Measurements from ENCODE around the gene PRDM5. TPM values are rescaled to one million over a fixed set of nuclear protein-coding genes. Genes with fewer than 3 reads are reported as not detected.
A peak's percentile ranks its signal among the peaks of the same experiment; 100 is the strongest.

PRDM5 gene
- total and polyA plus RNA-seq, 2 experiments from 2014 or later, result 8.7 to 12.6 TPM

DNA sequence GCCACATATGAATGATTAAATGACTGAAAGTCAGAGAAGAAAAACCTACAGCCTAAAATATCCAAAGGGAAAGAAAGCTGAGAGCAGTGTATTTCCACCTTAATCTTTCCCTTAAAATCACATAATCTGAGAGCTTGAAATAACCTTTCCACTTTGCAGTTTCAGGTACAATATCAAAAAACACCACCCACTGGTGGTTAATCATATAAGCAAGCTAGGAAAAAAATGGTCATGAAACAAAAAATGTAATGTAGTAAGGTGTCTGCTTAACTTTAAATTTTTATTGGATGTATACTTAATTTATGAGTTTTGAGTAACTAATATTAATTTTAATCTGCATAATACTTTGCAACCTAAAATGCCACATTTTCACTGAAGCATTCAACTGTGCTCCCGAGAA, 3.2 kb downstream of the PRDM5 start:
- DNase-seq, result peak; percentile 27
- Histone ChIP-seq H4K20me1 (ENCODE audit: insufficient read depth) (no peaks in the 10 kb centered on the region), H3F3A (ENCODE audit: insufficient read depth) (peaks cover 14% of the 10 kb centered on the region), H3K9me2 (ENCODE audit: insufficient read depth) (no peaks in the 10 kb centered on the region), H3K4me2 (ENCODE audit: unreplicated experiment) (peak overlapping the region; percentile 39), H3K9me3 (ENCODE audit: low read depth) (no peaks in the 10 kb centered on the region), H3K4me1 (ENCODE audit: insufficient read depth) (peaks cover 24% of the 10 kb centered on the region), H3K9ac (peak overlapping the region; percentile 13; the same call in 1 of the 2 replicates), H3K27ac (no peak overlapping the region), H2AFZ (no peak overlapping the region), H3K36me3 (ENCODE audit: low read depth) (no peaks in the 10 kb centered on the region), H3K4me3 (no peak overlapping the region), H3K79me2 (ENCODE audit: insufficient read depth) (peaks cover 64% of the 10 kb centered on the region), H3K27me3 (replicated peaks; ENCODE audit: insufficient read depth) (no peaks in the 10 kb centered on the region)
- no peak for TF ChIP-seq EZH2 (IDR thresholded peaks at IDR 0.05; ENCODE audit: insufficient read depth, poor library complexity, severe bottlenecking)
- no peak for TF ChIP-seq EZH2phosphoT487 (IDR thresholded peaks at IDR 0.05; ENCODE audit: insufficient read depth, low read depth)
- 100% methylated on average over 1 of the region's 1 CpG for WGBS, 2 experiments (ENCODE audit: low coverage in 1 of 2, low lambda C conversion rate in 2 of 2, missing lambda C conversion rate in 2 of 2)
- in situ Hi-C loops (cut with MboI), result no loop called here

DNA sequence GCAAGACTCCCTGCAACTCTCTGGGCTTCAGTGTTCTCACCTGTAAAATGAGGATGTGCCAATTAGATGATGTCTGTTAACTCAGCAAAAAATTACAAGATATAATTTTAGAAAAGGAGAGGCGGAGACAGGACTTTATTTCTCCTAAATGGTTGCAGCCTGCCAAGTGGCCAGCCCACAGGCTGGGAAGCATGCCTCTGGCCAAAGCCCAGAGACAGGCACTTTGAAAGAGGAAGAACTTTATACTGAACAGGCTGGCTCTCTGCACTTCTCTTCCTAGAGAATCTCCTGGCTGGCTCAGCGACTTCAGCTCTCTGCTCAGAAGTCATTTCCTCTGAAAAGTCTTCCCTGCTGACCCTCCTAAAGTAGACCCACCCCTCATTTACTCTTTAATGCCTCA, 3.7 kb downstream of the PRDM5 start:
- Histone ChIP-seq H3K4me1 (ENCODE audit: insufficient read depth) (peaks cover 24% of the 10 kb centered on the region), H3K4me3 (no peak overlapping the region; the same call in 1 of the 2 replicates), H3K9me3 (ENCODE audit: low read depth) (no peaks in the 10 kb centered on the region), H3K9me2 (ENCODE audit: insufficient read depth) (no peaks in the 10 kb centered on the region), H3K79me2 (ENCODE audit: insufficient read depth) (peaks cover 69% of the 10 kb centered on the region), H4K20me1 (ENCODE audit: insufficient read depth) (no peaks in the 10 kb centered on the region), H3K27ac (no peak overlapping the region), H2AFZ (0 out of 2 replicates have a peak overlapping the region, but pooled peaks have one; percentile 25), H3K27me3 (replicated peaks; ENCODE audit: insufficient read depth) (no peaks in the 10 kb centered on the region), H3K9ac (peak overlapping the region; percentile 13; the same call in 1 of the 2 replicates), H3K36me3 (ENCODE audit: low read depth) (no peaks in the 10 kb centered on the region), H3F3A (ENCODE audit: insufficient read depth) (peaks cover 14% of the 10 kb centered on the region), H3K4me2 (ENCODE audit: unreplicated experiment) (peak overlapping the region; percentile 39)
- peak; percentile 65 for DNase-seq
- TF ChIP-seq EZH2phosphoT487 (IDR thresholded peaks at IDR 0.05; ENCODE audit: insufficient read depth, low read depth), result no peak
- no peak for TF ChIP-seq EZH2 (IDR thresholded peaks at IDR 0.05; ENCODE audit: insufficient read depth, poor library complexity, severe bottlenecking)
- in situ Hi-C loops (cut with MboI), result no loop called here
- 14 to 23% methylated on average over 2 of the region's 2 CpGs for WGBS, 2 experiments (ENCODE audit: low coverage in 1 of 2, low lambda C conversion rate in 2 of 2, missing lambda C conversion rate in 2 of 2)

DNA sequence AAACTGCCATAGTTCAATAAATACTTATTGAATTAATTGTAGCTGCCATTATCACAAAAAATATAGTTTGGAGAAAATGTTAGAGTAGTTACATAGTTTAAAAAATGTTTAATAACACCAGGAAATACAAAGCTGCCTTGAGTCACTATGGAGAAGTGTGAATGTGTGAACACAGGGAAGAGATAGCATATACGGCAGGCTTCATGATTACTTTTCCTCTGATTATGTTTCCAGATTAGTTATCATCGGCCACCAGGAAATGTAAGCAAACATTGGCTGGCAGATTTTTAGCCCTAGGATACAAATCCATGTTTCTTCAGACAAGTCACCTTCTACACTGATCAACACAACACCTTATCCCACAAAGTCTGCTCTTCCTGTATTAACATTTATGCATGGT, 4.4 kb downstream of the PRDM5 start:
- no peaks in the 10 kb centered on the region for H3K9me2 ChIP-seq (ENCODE audit: insufficient read depth)
- peaks cover 10% of the 10 kb centered on the region for H3F3A ChIP-seq (ENCODE audit: insufficient read depth)
- no peaks in the 10 kb centered on the region for H3K27me3 ChIP-seq (replicated peaks; ENCODE audit: insufficient read depth)
- no peak overlapping the region for H3K4me3 ChIP-seq
- H3K9me3 ChIP-seq (ENCODE audit: low read depth), result no peaks in the 10 kb centered on the region
- DNase-seq, result no peak
- no peak for TF ChIP-seq EZH2 (IDR thresholded peaks at IDR 0.05; ENCODE audit: insufficient read depth, poor library complexity, severe bottlenecking)
- no peak for TF ChIP-seq EZH2phosphoT487 (IDR thresholded peaks at IDR 0.05; ENCODE audit: insufficient read depth, low read depth)
- in situ Hi-C loops (cut with MboI), result no loop called here
- H4K20me1 ChIP-seq (ENCODE audit: insufficient read depth), result no peaks in the 10 kb centered on the region
- peaks cover 24% of the 10 kb centered on the region for H3K4me1 ChIP-seq (ENCODE audit: insufficient read depth)
- no peak overlapping the region for H3K9ac ChIP-seq
- no peak overlapping the region for H3K4me2 ChIP-seq (ENCODE audit: unreplicated experiment)
- 89 to 98% methylated on average over 2 of the region's 2 CpGs for WGBS, 2 experiments (ENCODE audit: low coverage in 1 of 2, low lambda C conversion rate in 2 of 2, missing lambda C conversion rate in 2 of 2)
- H3K36me3 ChIP-seq (ENCODE audit: low read depth), result no peaks in the 10 kb centered on the region
- peaks cover 76% of the 10 kb centered on the region for H3K79me2 ChIP-seq (ENCODE audit: insufficient read depth)
- no peak overlapping the region for H3K27ac ChIP-seq
- H2AFZ ChIP-seq, result no peak overlapping the region

DNA sequence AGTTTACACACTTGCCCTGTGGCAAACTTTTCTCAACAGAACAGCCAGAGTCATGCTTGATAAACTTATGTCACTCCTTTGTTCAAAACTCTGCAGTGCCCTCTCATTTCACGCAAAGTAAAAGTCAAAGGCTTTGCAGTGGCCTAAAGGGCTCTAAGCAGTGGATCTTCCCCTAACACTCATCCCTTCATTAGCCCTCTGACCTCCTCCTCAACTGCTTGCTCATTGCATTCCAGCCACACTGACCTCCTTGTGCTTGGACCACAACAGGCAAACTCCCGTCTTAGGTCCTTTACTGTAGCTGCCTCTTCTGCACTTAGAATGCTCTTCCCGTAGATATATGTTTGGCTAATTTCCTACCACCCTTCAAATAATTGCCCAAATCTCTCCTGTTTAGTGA, 5.6 kb downstream of the PRDM5 start:
- no peaks in the 10 kb centered on the region for H3K36me3 ChIP-seq (ENCODE audit: low read depth)
- H3K4me2 ChIP-seq (ENCODE audit: unreplicated experiment), result no peak overlapping the region
- in situ Hi-C loops (cut with MboI), result no loop called here
- H3K27me3 ChIP-seq (replicated peaks; ENCODE audit: insufficient read depth), result no peaks in the 10 kb centered on the region
- no peaks in the 10 kb centered on the region for H3K9me3 ChIP-seq (ENCODE audit: low read depth)
- peaks cover 24% of the 10 kb centered on the region for H3K4me1 ChIP-seq (ENCODE audit: insufficient read depth)
- H3F3A ChIP-seq (ENCODE audit: insufficient read depth), result peaks cover 8% of the 10 kb centered on the region
- no peaks in the 10 kb centered on the region for H4K20me1 ChIP-seq (ENCODE audit: insufficient read depth)
- peaks cover 88% of the 10 kb centered on the region for H3K79me2 ChIP-seq (ENCODE audit: insufficient read depth)
- H3K9me2 ChIP-seq (ENCODE audit: insufficient read depth), result no peaks in the 10 kb centered on the region
- DNase-seq, result no peak
- no peak overlapping the region for H3K4me3 ChIP-seq
- no peak overlapping the region for H3K27ac ChIP-seq
- no peak for TF ChIP-seq EZH2 (IDR thresholded peaks at IDR 0.05; ENCODE audit: insufficient read depth, poor library complexity, severe bottlenecking)
- no peak for TF ChIP-seq EZH2phosphoT487 (IDR thresholded peaks at IDR 0.05; ENCODE audit: insufficient read depth, low read depth)
- WGBS, 2 experiments (ENCODE audit: low coverage in 1 of 2, low lambda C conversion rate in 2 of 2, missing lambda C conversion rate in 2 of 2), result 56 to 79% methylated on average over 2 to 3 of the region's 3 CpGs
- H2AFZ ChIP-seq, result no peak overlapping the region
- H3K9ac ChIP-seq, result no peak overlapping the region

DNA sequence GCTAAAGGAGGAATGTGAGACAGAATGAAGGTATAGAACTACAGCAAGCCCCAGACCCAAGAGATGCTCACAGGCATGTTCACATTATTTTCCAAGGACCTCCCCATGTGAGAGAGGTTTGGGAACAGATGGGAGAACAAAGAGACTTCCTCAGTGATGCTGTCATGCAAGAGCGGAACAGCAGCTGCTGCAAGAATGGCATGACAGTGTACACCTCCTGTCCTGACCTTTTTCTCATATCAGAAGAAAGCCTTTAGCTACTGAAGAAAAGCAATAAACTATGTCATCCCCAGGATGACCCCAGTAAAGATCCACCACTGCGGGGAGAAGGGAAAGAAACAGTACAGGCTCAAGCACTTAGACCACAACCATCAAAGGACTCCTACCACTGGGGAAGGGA, 7.2 kb downstream of the PRDM5 start:
- no peak for TF ChIP-seq EZH2phosphoT487 (IDR thresholded peaks at IDR 0.05; ENCODE audit: insufficient read depth, low read depth)
- no peaks in the 10 kb centered on the region for H3K36me3 ChIP-seq (ENCODE audit: low read depth)
- no peaks in the 10 kb centered on the region for H3K9me2 ChIP-seq (ENCODE audit: insufficient read depth)
- peaks cover 88% of the 10 kb centered on the region for H3K79me2 ChIP-seq (ENCODE audit: insufficient read depth)
- WGBS, 2 experiments (ENCODE audit: low coverage in 1 of 2, low lambda C conversion rate in 2 of 2, missing lambda C conversion rate in 2 of 2), result 93 to 95% methylated on average over 2 of the region's 2 CpGs
- H3K4me3 ChIP-seq, result no peak overlapping the region
- peaks cover 11% of the 10 kb centered on the region for H3K4me1 ChIP-seq (ENCODE audit: insufficient read depth)
- no peak overlapping the region for H3K4me2 ChIP-seq (ENCODE audit: unreplicated experiment)
- H2AFZ ChIP-seq, result no peak overlapping the region
- H4K20me1 ChIP-seq (ENCODE audit: insufficient read depth), result no peaks in the 10 kb centered on the region
- DNase-seq, result no peak
- H3K27ac ChIP-seq, result no peak overlapping the region
- no peaks in the 10 kb centered on the region for H3K9me3 ChIP-seq (ENCODE audit: low read depth)
- in situ Hi-C loops (cut with MboI), result no loop called here
- H3F3A ChIP-seq (ENCODE audit: insufficient read depth), result no peaks in the 10 kb centered on the region
- no peaks in the 10 kb centered on the region for H3K27me3 ChIP-seq (replicated peaks; ENCODE audit: insufficient read depth)
- H3K9ac ChIP-seq, result no peak overlapping the region

All from GM23248 (cell line).